VCaP (cell line): ENCODE data around the gene GLUD1.
"Not testable (repeated sequence)": the region's sequence is repeated elsewhere in the genome, so short reads cannot be mapped to it uniquely, and the experiment has no call there.

Experiments
- H3K27ac ChIP-seq: fragments of 450-650 bp; 2 replicates; pipeline ENCODE4 v1.5.1; 2017
- CTCF ChIP-seq: fragments of 450-650 bp; conservative IDR thresholded peaks from 2 replicates; pipeline ENCODE4 v1.5.1; 2017; ENCODE audit warnings: mild to moderate bottlenecking, moderate library complexity

GLUD1 gene

GRCh38 chr10:87019066-87019465 lies 75.6 kb downstream of the GLUD1 start:
- not testable (repeated sequence) for H3K27ac ChIP-seq

- not testable (repeated sequence) for H3K27ac ChIP-seq
Measured at GRCh38 chr10:87018127-87018526, 76.5 kb downstream of the GLUD1 start.

- not testable (repeated sequence) for H3K27ac ChIP-seq
Measured at GRCh38 chr10:87014986-87015716, 79.5 kb downstream of the GLUD1 start.

GRCh38 chr10:87013528-87013927 lies 81.1 kb downstream of the GLUD1 start:
- not testable (repeated sequence) for H3K27ac ChIP-seq

- peak overlapping the region; percentile 85; the same call in 1 of the 2 replicates for H3K27ac ChIP-seq
Measured at GRCh38 chr10:87009134-87009696, 85.4 kb downstream of the GLUD1 start.

- H3K27ac ChIP-seq = peak overlapping the region; percentile 85
Measured at GRCh38 chr10:87008303-87008702, 86.3 kb downstream of the GLUD1 start.

- H3K27ac ChIP-seq = peak overlapping the region; percentile 85
Measured at GRCh38 chr10:87007674-87008073, 87.0 kb downstream of the GLUD1 start.

- H3K27ac ChIP-seq = peak overlapping the region; percentile 85
Measured at GRCh38 chr10:87007124-87007523, 87.5 kb downstream of the GLUD1 start.

- TF ChIP-seq CTCF = no peak
- H3K27ac ChIP-seq = no peak overlapping the region
Measured at GRCh38 chr10:87000491-87000890, 94.2 kb downstream of the GLUD1 start.
